HepG2 (cell line): ENCODE data around the gene SCAMP3. TPM values are rescaled to one million over a fixed set of nuclear protein-coding genes. Genes with fewer than 3 reads are reported as not detected.

Source experiments
- AGO2 ChIP-seq: fragments of 200-400 bp; formaldehyde crosslinking; optimal IDR thresholded peaks from 2 replicates; pipeline ENCODE3; 2017; ENCODE audit warnings: mild to moderate bottlenecking, low read depth, low read length, moderate library complexity
- CCAR2 ChIP-seq: fragments of 200-400 bp; formaldehyde crosslinking; optimal IDR thresholded peaks from 2 replicates; pipeline ENCODE3; 2018; ENCODE audit warnings: low read depth, mild to moderate bottlenecking, low read length, moderate library complexity
- IRF2 ChIP-seq: IDR thresholded peaks from 2 replicates; pipeline ENCODE4 v1.6.1; 2018; ENCODE audit warnings: missing genetic modification reagents, missing compliant biosample characterization
- MYNN ChIP-seq: sonication (generic); formaldehyde crosslinking; IDR thresholded peaks from 2 replicates; pipeline ENCODE4 v1.4.0; 2020; ENCODE audit warnings: mild to moderate bottlenecking, low read depth, missing genetic modification reagents
- NR3C1 ChIP-seq: sonication (generic); formaldehyde crosslinking; IDR thresholded peaks from 2 replicates; pipeline ENCODE4 v1.4.0; 2020; ENCODE audit warnings: missing genetic modification reagents
- SOX5 ChIP-seq: IDR thresholded peaks from 2 replicates; pipeline ENCODE4 v1.6.1; 2016; ENCODE audit warnings: borderline replicate concordance
- SP4 ChIP-seq: sonication (generic); formaldehyde crosslinking; IDR thresholded peaks from 2 replicates; pipeline ENCODE4 v1.8.1; 2023; ENCODE audit warnings: mild to moderate bottlenecking, missing genetic modification reagents
- UBTF ChIP-seq: sonication (generic); formaldehyde crosslinking; IDR thresholded peaks from 2 replicates; pipeline ENCODE4 v1.4.0; 2020; ENCODE audit warnings: mild to moderate bottlenecking, missing genetic modification reagents
- ZMAT3 ChIP-seq: sonication (generic); formaldehyde crosslinking; conservative IDR thresholded peaks from 2 replicates; pipeline ENCODE4 v1.7.0; 2021; ENCODE audit warnings: missing genetic modification reagents
- ZNF143 ChIP-seq: sonication (generic); formaldehyde crosslinking; IDR thresholded peaks from 2 replicates; pipeline ENCODE4 v1.4.0; 2020; ENCODE audit warnings: missing genetic modification reagents
- ZNF354B ChIP-seq: sonication (generic); formaldehyde crosslinking; IDR thresholded peaks from 2 replicates; pipeline ENCODE4 v1.8.0; 2022; ENCODE audit warnings: mild to moderate bottlenecking, missing genetic modification reagents
- ZNF441 ChIP-seq: sonication (generic); formaldehyde crosslinking; IDR thresholded peaks from 2 replicates; pipeline ENCODE4 v1.7.0; 2021; ENCODE audit warnings: missing genetic modification reagents, borderline replicate concordance
- ZNF619 ChIP-seq: sonication (generic); formaldehyde crosslinking; IDR thresholded peaks from 2 replicates; pipeline ENCODE4 v1.4.0; 2020; ENCODE audit warnings: mild to moderate bottlenecking, missing genetic modification reagents
- ZNF746 ChIP-seq: sonication (generic); formaldehyde crosslinking; IDR thresholded peaks from 2 replicates; pipeline ENCODE4 v1.8.0; 2022; ENCODE audit warnings: mild to moderate bottlenecking, missing genetic modification reagents
- ZNF75D ChIP-seq: sonication (generic); formaldehyde crosslinking; IDR thresholded peaks from 2 replicates; pipeline ENCODE4 v1.8.1; 2023; ENCODE audit warnings: missing genetic modification reagents, mild to moderate bottlenecking, borderline replicate concordance
- ZSCAN21 ChIP-seq: sonication (generic); formaldehyde crosslinking; IDR thresholded peaks from 2 replicates; pipeline ENCODE4 v1.8.0; 2022; ENCODE audit warnings: mild to moderate bottlenecking, missing genetic modification reagents, moderate library complexity, borderline replicate concordance
- ZUFSP ChIP-seq: sonication (generic); formaldehyde crosslinking; IDR thresholded peaks from 2 replicates; pipeline ENCODE4 v1.9.0; 2021; ENCODE audit warnings: missing genetic modification reagents, mild to moderate bottlenecking, borderline replicate concordance
- polyA plus RNA-seq, 8 experiments: library from polyadenylated mRNA; depleted of rRNA in 3 of 8; stranded (reverse) in 7 of 8; unstranded in 1 of 8; fragments of >200 nt; fragmentation: Illumina TruSeq in 4 of 8; extraction: Trizol in 4 of 8; gene quantifications; 2 replicates each; pipeline versions ENCODE4 v1.2.1 to v1.2.3, GENCODE V29; 2011 to 2016; ENCODE audit warnings: low read depth in 4 of 8, missing spikeins in 1 of 8, mixed read lengths in 1 of 8; ENCODE audit not compliant: insufficient read depth in 1 of 8
- total RNA-seq, 5 experiments: library from RNA; depleted of rRNA; stranded (reverse); fragments of >200 nt; fragmentation: Illumina TruSeq; extraction: Trizol; gene quantifications; 2 replicates each; pipeline ENCODE4 v1.2.3, GENCODE V29; 2016; ENCODE audit warnings: low read depth in 1 of 5
- TF ChIP-seq, protein P1 (sequence below): sonication (generic); IDR thresholded peaks from 2 replicates; pipeline ENCODE4 v1.6.1; 2016; ENCODE audit warnings: low read depth, borderline replicate concordance
- TF ChIP-seq, protein P2 (sequence below): sonication (generic); formaldehyde crosslinking; IDR thresholded peaks from 2 replicates; pipeline ENCODE4 v1.4.0; 2020; ENCODE audit warnings: missing genetic modification reagents

The SCAMP3 gene
- total and polyA plus RNA-seq, 2 of the 13 experiments (the other 11 are each of a cell fraction or from before 2014, with no cell fraction given) = 46.8 to 83.3 TPM

- TF ChIP-seq ZNF354B (CRISPR knock-in tag) = no peak
- TF ChIP-seq ZUFSP (CRISPR knock-in tag) = no peak
- TF ChIP-seq ZNF75D (CRISPR knock-in tag) = no peak
- TF ChIP-seq ZNF746 (CRISPR knock-in tag) = peak; percentile 34; the same call in 1 of the 2 replicates
- no peak for TF ChIP-seq AGO2
- TF ChIP-seq ZNF619 (CRISPR knock-in tag) = no peak; the same call in 1 of the 2 replicates
- TF ChIP-seq UBTF = peak; percentile 82
- TF ChIP-seq CCAR2 = no peak
- TF ChIP-seq IRF2 (CRISPR knock-in tag) = peak; percentile 88
- TF ChIP-seq SP4 (CRISPR knock-in tag) = no peak
- TF ChIP-seq, protein P1, sequence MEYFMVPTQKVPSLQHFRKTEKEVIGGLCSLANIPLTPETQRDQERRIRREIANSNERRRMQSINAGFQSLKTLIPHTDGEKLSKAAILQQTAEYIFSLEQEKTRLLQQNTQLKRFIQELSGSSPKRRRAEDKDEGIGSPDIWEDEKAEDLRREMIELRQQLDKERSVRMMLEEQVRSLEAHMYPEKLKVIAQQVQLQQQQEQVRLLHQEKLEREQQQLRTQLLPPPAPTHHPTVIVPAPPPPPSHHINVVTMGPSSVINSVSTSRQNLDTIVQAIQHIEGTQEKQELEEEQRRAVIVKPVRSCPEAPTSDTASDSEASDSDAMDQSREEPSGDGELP = peak; percentile 96
- peak; percentile 79 for TF ChIP-seq ZNF441 (CRISPR knock-in tag)
- TF ChIP-seq, protein P2, sequence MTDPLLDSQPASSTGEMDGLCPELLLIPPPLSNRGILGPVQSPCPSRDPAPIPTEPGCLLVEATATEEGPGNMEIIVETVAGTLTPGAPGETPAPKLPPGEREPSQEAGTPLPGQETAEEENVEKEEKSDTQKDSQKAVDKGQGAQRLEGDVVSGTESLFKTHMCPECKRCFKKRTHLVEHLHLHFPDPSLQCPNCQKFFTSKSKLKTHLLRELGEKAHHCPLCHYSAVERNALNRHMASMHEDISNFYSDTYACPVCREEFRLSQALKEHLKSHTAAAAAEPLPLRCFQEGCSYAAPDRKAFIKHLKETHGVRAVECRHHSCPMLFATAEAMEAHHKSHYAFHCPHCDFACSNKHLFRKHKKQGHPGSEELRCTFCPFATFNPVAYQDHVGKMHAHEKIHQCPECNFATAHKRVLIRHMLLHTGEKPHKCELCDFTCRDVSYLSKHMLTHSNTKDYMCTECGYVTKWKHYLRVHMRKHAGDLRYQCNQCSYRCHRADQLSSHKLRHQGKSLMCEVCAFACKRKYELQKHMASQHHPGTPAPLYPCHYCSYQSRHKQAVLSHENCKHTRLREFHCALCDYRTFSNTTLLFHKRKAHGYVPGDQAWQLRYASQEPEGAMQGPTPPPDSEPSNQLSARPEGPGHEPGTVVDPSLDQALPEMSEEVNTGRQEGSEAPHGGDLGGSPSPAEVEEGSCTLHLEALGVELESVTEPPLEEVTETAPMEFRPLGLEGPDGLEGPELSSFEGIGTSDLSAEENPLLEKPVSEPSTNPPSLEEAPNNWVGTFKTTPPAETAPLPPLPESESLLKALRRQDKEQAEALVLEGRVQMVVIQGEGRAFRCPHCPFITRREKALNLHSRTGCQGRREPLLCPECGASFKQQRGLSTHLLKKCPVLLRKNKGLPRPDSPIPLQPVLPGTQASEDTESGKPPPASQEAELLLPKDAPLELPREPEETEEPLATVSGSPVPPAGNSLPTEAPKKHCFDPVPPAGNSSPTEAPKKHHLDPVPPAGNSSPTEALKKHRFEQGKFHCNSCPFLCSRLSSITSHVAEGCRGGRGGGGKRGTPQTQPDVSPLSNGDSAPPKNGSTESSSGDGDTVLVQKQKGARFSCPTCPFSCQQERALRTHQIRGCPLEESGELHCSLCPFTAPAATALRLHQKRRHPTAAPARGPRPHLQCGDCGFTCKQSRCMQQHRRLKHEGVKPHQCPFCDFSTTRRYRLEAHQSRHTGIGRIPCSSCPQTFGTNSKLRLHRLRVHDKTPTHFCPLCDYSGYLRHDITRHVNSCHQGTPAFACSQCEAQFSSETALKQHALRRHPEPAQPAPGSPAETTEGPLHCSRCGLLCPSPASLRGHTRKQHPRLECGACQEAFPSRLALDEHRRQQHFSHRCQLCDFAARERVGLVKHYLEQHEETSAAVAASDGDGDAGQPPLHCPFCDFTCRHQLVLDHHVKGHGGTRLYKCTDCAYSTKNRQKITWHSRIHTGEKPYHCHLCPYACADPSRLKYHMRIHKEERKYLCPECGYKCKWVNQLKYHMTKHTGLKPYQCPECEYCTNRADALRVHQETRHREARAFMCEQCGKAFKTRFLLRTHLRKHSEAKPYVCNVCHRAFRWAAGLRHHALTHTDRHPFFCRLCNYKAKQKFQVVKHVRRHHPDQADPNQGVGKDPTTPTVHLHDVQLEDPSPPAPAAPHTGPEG (CRISPR knock-in tag) = 0 out of 2 replicates have a peak, but pooled peaks have one; percentile 49
- peak; percentile 88; the same call in 1 of the 2 replicates for TF ChIP-seq ZSCAN21 (CRISPR knock-in tag)
- TF ChIP-seq ZNF143 (CRISPR knock-in tag) = peak; percentile 53; the same call in 1 of the 2 replicates
- TF ChIP-seq NR3C1 (CRISPR knock-in tag) = no peak
- peak; percentile 54; the same call in 1 of the 2 replicates for TF ChIP-seq MYNN (CRISPR knock-in tag)
- TF ChIP-seq SOX5 = peak; percentile 85
- peak; percentile 88; the same call in 1 of the 2 replicates for TF ChIP-seq ZMAT3 (CRISPR knock-in tag)
Measured at GRCh38 chr1:155300553-155301329, 38.6 kb upstream of the SCAMP3 start (continued).
